Measurements from ENCODE around the gene PLEKHD1.

Gene PLEKHD1

DNA sequence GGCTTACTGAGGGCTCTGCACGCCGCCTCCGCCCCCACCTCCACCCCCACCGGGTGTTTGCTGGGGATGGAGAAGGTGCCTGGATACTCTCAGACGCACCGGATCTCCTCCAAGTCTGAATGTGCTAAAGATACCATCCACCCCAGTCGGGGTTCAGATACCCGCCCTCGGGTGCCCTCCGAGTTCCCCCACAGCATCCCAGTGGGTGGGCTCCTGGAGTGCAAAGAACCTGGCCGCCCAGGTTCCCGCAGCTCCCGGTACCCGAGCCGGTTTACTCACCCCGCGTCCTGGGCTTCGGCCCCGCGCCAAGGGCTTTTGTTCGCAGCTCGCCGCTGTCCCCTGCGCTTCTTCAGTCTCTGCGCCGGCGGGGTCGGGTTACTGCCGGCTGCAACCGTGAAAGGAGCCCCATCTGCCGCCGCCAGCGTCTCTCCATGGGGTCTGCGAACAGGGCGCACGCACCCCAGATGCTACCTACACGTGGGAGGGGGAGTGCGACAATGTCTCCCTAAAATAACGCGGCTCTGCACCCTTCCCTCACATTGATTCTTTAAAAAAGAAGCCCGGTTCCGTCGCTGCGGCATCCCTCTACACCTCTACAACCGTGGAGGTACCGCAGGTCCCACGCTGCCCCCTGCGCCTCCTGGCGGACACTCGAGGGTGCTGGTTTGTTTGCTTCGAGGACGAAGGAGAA lies 89.9 kb downstream of the PLEKHD1 start, which contains the start of gene CCDC177:
Gene CCDC177 (minus strand): TSS at position 609 of the 691 bp plus-strand sequence. CDS start 1,249 bp downstream, outside the sequence.
- no peak for DNase-seq (ENCODE audit: low read depth, low spot score)
- H3K27ac ChIP-seq, result no peak within 1 kb of the TSS

DNA sequence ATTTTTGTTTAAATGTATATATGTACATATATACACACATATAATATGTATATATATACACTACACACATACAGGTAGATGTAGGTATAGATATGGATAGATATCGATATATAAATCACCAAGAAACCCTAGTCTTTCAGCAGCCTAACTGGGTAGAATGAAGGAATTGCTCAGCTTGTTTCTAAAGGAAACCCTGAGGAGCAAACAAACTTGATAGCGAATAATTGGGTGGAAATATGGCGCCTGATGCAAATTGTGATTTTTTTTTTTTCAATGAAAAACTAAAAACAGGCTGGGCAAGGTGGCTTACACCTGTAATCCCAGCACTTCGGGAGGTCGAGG lies 90.4 kb downstream of the PLEKHD1 start:
- H3K27ac ChIP-seq, result no peak overlapping the region
- DNase-seq (ENCODE audit: low read depth, low spot score), result no peak

DNA sequence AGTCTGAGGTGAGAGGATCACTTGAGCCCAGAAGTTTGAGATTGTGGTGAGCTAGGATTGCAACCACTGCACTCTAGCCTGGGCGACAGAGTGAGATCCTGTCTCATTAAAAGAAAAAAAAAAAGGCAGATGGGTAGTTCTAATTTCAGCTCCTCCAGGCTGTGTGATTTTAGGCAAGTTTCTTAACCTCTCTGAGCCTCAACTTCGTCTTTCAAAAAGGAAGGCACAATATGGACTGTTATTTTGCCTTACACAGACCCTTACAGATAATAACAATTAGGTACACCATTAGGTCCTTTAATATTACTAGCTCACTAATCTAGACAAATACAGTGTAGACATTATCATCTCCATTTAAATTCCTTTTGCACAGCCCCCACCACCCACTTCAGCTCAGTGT lies 94.9 kb downstream of the PLEKHD1 start:
- DNase-seq (ENCODE audit: low read depth, low spot score), result no peak
- H3K27ac ChIP-seq, result peak overlapping the region; percentile 18

DNA sequence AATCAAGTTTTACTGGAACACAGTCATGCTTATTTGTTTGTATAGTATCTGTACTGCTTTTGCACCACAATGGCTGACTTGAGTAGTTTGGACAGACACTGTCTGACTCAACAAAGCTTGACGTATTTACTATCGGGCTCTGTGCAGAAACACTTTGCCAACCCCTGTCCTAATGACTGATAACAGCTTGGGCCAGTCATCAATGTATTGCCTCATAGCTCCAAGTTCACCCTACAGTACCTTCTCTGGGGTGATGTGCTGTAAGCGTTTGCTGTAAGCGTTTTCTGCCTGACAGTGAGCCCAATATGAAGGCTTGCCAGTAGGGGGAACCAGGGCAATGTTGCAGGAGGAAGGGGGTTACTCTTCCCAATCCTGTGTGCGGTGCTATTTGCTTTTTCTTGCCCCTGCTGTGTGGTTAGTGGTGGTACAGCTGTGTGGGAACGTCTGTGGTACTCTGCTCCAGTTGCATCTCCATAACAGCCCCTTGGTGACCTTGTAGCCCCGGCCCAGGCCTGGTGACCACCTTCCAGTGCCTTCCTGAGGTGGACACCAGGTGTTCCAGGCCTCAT lies 95.6 kb downstream of the PLEKHD1 start:
- peak; percentile 98 for DNase-seq (ENCODE audit: low read depth, low spot score)
- peak overlapping the region; percentile 18 for H3K27ac ChIP-seq
